GM13977 (cell line): ENCODE data around the gene TMEM8B.

Experiments used
- DNase-seq: peaks from one replicate; pipeline ENCODE4 v3.0.0; 2012; ENCODE audit warnings: low spot score
- CTCF ChIP-seq: IDR thresholded peaks from 2 replicates; pipeline ENCODE4 v1.5.1; 2012; ENCODE audit warnings: mild to moderate bottlenecking, control low read depth; ENCODE audit not compliant: insufficient read depth; ENCODE audit errors: extremely low read depth, missing control alignments
- in situ Hi-C: fragments of 300-500 bp; cut with MboI; formaldehyde crosslinking; loops from one replicate; pipeline ENCODE4 v1.12.0; 2022; ENCODE audit warnings: low sequenced_read_pairs, low pct_unique_long_range_greater_than_20kb, mixed read lengths, inconsistent platforms; ENCODE audit not compliant: unreplicated experiment

TMEM8B gene

GRCh38 chr9:35831040-35831439, 2.0 kb downstream of the TMEM8B start:
- TF ChIP-seq CTCF = no peak
- DNase-seq = no peak
- in situ Hi-C loops = no loop called here

- DNase-seq = no peak
- in situ Hi-C loops = no loop called here
- TF ChIP-seq CTCF = no peak
Measured at GRCh38 chr9:35832814-35833213, 3.8 kb downstream of the TMEM8B start.

GRCh38 chr9:35834260-35835215, 5.5 kb downstream of the TMEM8B start:
- TF ChIP-seq CTCF = no peak
- in situ Hi-C loops = no loop called here
- no peak for DNase-seq

GRCh38 chr9:35835216-35835632, 6.2 kb downstream of the TMEM8B start:
- peak; percentile 35 for TF ChIP-seq CTCF
- DNase-seq = no peak
- in situ Hi-C loops = no loop called here

- DNase-seq = no peak
- TF ChIP-seq CTCF = no peak
- in situ Hi-C loops = no loop called here
Measured at GRCh38 chr9:35835766-35836165, 6.7 kb downstream of the TMEM8B start.

GRCh38 chr9:35836595-35836994, 7.6 kb downstream of the TMEM8B start:
- in situ Hi-C loops = no loop called here
- DNase-seq = no peak
- TF ChIP-seq CTCF = no peak
